HEK293 (cell line): ENCODE data around the gene BIRC6.

ENCODE experiments used
- CTCF ChIA-PET: fragments of 350-600 bp; formaldehyde crosslinking; extraction: SDS; loops from one replicate; lab custom pipeline; 2021; ENCODE audit warnings: antibody characterized with exemption; lab: Yijun Ruan, JAX
- POLR2A ChIA-PET: fragments of 300-600 bp; formaldehyde crosslinking; extraction: SDS; loops from one replicate; lab custom pipeline; 2020; ENCODE audit warnings: antibody characterized with exemption, inconsistent platforms; lab: Yijun Ruan, JAX
- H3K27ac ChIP-seq: fragments of 200-500 bp; sonication (Bioruptor generic); 2 replicates; pipeline ENCODE4 v1.5.1; 2014; ENCODE audit warnings: low read depth, low read length, control low read depth, inconsistent platforms; ENCODE audit errors: extremely low read depth
- H3K36me3 ChIP-seq, 2 experiments: fragments of 200-500 bp in 1 of 2; sonication (Bioruptor generic) in 1 of 2; 1 replicate in 1 of 2; 2 replicates in 1 of 2; pipeline ENCODE4 v1.5.1; 2014 to 2017; ENCODE audit warnings: inconsistent platforms in 2 of 2, low read length in 2 of 2; ENCODE audit not compliant: control insufficient read depth in 2 of 2, insufficient read depth in 1 of 2
- H3K4me1 ChIP-seq: fragments of 200-500 bp; sonication (Bioruptor generic); 2 replicates; pipeline ENCODE4 v1.5.1; 2014; ENCODE audit warnings: mild to moderate bottlenecking, low read length, inconsistent platforms; ENCODE audit not compliant: control insufficient read depth, insufficient read depth
- H3K4me3 ChIP-seq: 2 replicates; pipeline ENCODE4 v1.5.1; 2011; ENCODE audit warnings: low read depth, mild to moderate bottlenecking, control low read depth, low read length, moderate library complexity
- H3K9me3 ChIP-seq: fragments of 200-500 bp; sonication (Bioruptor generic); 2 replicates; pipeline ENCODE4 v1.5.1; 2014; ENCODE audit warnings: low read depth, low read length, inconsistent platforms; ENCODE audit not compliant: control insufficient read depth, insufficient read depth
- KLF10 ChIP-seq: fragments of 450-650 bp; IDR thresholded peaks from 2 replicates; pipeline ENCODE4 v1.5.1; 2018; ENCODE audit warnings: missing biosample characterization, mild to moderate bottlenecking, missing genetic modification characterization
- KLF8 ChIP-seq: fragments of 450-650 bp; formaldehyde crosslinking; IDR thresholded peaks from 2 replicates; pipeline ENCODE4 v1.5.1; 2016; ENCODE audit warnings: missing biosample characterization, missing genetic modification characterization
- ZBTB7A ChIP-seq: fragments of 450-650 bp; formaldehyde crosslinking; IDR thresholded peaks from 2 replicates; pipeline ENCODE4 v1.5.1; 2016; ENCODE audit warnings: low read depth, missing biosample characterization, missing genetic modification characterization
- ZBTB8A ChIP-seq: fragments of 450-650 bp; formaldehyde crosslinking; IDR thresholded peaks from 2 replicates; pipeline ENCODE4 v1.5.1; 2016; ENCODE audit warnings: missing biosample characterization, missing genetic modification characterization
- ZNF10 ChIP-seq: fragments of 450-650 bp; formaldehyde crosslinking; IDR thresholded peaks from 2 replicates; pipeline ENCODE4 v1.5.1; 2017; ENCODE audit warnings: missing biosample characterization, missing genetic modification characterization
- ZNF121 ChIP-seq: fragments of 450-650 bp; formaldehyde crosslinking; IDR thresholded peaks from 2 replicates; pipeline ENCODE4 v1.5.1; 2016; ENCODE audit warnings: missing biosample characterization, missing genetic modification characterization
- ZNF132 ChIP-seq: fragments of 450-650 bp; formaldehyde crosslinking; IDR thresholded peaks from 2 replicates; pipeline ENCODE4 v1.5.1; 2017; ENCODE audit warnings: missing biosample characterization, missing genetic modification characterization, borderline replicate concordance
- ZNF140 ChIP-seq: fragments of 450-650 bp; formaldehyde crosslinking; IDR thresholded peaks from 2 replicates; pipeline ENCODE4 v1.5.1; 2016; ENCODE audit warnings: missing biosample characterization, missing genetic modification characterization
- ZNF169 ChIP-seq: fragments of 450-650 bp; formaldehyde crosslinking; IDR thresholded peaks from 2 replicates; pipeline ENCODE4 v1.5.1; 2016; ENCODE audit warnings: missing biosample characterization, missing genetic modification characterization
- ZNF184 ChIP-seq: fragments of 450-650 bp; IDR thresholded peaks from 2 replicates; pipeline ENCODE4 v1.5.1; 2018; ENCODE audit warnings: missing biosample characterization, mild to moderate bottlenecking, missing genetic modification characterization
- ZNF202 ChIP-seq: fragments of 450-650 bp; formaldehyde crosslinking; IDR thresholded peaks from 2 replicates; pipeline ENCODE4 v1.5.1; 2016; ENCODE audit warnings: missing biosample characterization, missing genetic modification characterization, borderline replicate concordance
- ZNF23 ChIP-seq: fragments of 450-650 bp; formaldehyde crosslinking; IDR thresholded peaks from 2 replicates; pipeline ENCODE4 v1.5.1; 2016; ENCODE audit warnings: missing biosample characterization, missing genetic modification characterization, borderline replicate concordance
- ZNF354C ChIP-seq: fragments of 450-650 bp; formaldehyde crosslinking; IDR thresholded peaks from 2 replicates; pipeline ENCODE4 v1.5.1; 2016; ENCODE audit warnings: missing biosample characterization, missing genetic modification characterization, low read depth, borderline replicate concordance
- ZNF510 ChIP-seq: fragments of 450-650 bp; formaldehyde crosslinking; IDR thresholded peaks from 2 replicates; pipeline ENCODE4 v1.5.1; 2018; ENCODE audit warnings: mild to moderate bottlenecking, missing genetic modification characterization, missing biosample characterization; ENCODE audit not compliant: insufficient replicate concordance
- ZNF555 ChIP-seq: fragments of 450-650 bp; formaldehyde crosslinking; conservative IDR thresholded peaks from 2 replicates; pipeline ENCODE4 v1.5.1; 2017; ENCODE audit warnings: missing biosample characterization, mild to moderate bottlenecking, missing genetic modification characterization, inconsistent platforms
- ZNF654 ChIP-seq: fragments of 450-650 bp; formaldehyde crosslinking; IDR thresholded peaks from 2 replicates; pipeline ENCODE4 v1.5.1; 2016; ENCODE audit warnings: low read depth, missing biosample characterization, missing genetic modification characterization
- ZNF830 ChIP-seq: fragments of 450-650 bp; IDR thresholded peaks from 2 replicates; pipeline ENCODE4 v1.5.0; 2018; ENCODE audit warnings: missing biosample characterization, missing genetic modification characterization, low read depth, mild to moderate bottlenecking, moderate library complexity
- TF ChIP-seq, protein P1 (sequence below): fragments of 450-650 bp; formaldehyde crosslinking; IDR thresholded peaks from 2 replicates; pipeline ENCODE4 v1.5.1; 2016; ENCODE audit warnings: missing biosample characterization, missing genetic modification characterization
- TF ChIP-seq, protein P2 (sequence below): fragments of 450-650 bp; formaldehyde crosslinking; IDR thresholded peaks from 2 replicates; pipeline ENCODE4 v1.5.0; 2017; ENCODE audit warnings: missing biosample characterization, missing genetic modification characterization, borderline replicate concordance
- TF ChIP-seq, protein P3 (sequence below): fragments of 450-650 bp; formaldehyde crosslinking; IDR thresholded peaks from 2 replicates; pipeline ENCODE4 v1.5.1; 2016; ENCODE audit warnings: missing biosample characterization, missing genetic modification characterization

Gene BIRC6

DNA sequence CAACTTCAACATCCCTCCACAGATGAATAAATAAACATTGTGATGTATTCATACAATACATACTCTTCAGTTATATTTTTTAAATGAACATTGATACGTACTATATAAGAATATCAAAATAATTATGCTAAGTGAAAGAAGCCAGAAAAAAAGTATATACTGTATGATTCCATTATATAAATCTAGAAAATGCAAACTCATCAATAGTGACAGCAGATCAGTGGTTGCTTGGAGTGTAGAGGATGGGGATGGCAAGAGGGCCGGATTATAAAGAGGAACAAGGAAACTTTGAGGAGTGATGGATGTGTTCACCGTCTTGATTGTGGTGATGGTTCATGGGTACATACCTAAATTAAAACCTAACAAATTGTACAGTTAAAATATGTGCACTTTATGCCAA, 268.0 kb downstream of the BIRC6 start (continued):
- TF ChIP-seq ZNF10 (tag by site-specific recombination) (no peak), ZNF354C (tag by site-specific recombination) (no peak)
- TF ChIP-seq, protein P1, sequence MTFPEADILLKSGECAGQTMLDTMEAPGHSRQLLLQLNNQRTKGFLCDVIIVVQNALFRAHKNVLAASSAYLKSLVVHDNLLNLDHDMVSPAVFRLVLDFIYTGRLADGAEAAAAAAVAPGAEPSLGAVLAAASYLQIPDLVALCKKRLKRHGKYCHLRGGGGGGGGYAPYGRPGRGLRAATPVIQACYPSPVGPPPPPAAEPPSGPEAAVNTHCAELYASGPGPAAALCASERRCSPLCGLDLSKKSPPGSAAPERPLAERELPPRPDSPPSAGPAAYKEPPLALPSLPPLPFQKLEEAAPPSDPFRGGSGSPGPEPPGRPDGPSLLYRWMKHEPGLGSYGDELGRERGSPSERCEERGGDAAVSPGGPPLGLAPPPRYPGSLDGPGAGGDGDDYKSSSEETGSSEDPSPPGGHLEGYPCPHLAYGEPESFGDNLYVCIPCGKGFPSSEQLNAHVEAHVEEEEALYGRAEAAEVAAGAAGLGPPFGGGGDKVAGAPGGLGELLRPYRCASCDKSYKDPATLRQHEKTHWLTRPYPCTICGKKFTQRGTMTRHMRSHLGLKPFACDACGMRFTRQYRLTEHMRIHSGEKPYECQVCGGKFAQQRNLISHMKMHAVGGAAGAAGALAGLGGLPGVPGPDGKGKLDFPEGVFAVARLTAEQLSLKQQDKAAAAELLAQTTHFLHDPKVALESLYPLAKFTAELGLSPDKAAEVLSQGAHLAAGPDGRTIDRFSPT (tag by site-specific recombination) = no peak
- TF ChIP-seq, protein P2, sequence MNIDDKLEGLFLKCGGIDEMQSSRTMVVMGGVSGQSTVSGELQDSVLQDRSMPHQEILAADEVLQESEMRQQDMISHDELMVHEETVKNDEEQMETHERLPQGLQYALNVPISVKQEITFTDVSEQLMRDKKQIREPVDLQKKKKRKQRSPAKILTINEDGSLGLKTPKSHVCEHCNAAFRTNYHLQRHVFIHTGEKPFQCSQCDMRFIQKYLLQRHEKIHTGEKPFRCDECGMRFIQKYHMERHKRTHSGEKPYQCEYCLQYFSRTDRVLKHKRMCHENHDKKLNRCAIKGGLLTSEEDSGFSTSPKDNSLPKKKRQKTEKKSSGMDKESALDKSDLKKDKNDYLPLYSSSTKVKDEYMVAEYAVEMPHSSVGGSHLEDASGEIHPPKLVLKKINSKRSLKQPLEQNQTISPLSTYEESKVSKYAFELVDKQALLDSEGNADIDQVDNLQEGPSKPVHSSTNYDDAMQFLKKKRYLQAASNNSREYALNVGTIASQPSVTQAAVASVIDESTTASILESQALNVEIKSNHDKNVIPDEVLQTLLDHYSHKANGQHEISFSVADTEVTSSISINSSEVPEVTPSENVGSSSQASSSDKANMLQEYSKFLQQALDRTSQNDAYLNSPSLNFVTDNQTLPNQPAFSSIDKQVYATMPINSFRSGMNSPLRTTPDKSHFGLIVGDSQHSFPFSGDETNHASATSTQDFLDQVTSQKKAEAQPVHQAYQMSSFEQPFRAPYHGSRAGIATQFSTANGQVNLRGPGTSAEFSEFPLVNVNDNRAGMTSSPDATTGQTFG (tag by site-specific recombination) = no peak

DNA sequence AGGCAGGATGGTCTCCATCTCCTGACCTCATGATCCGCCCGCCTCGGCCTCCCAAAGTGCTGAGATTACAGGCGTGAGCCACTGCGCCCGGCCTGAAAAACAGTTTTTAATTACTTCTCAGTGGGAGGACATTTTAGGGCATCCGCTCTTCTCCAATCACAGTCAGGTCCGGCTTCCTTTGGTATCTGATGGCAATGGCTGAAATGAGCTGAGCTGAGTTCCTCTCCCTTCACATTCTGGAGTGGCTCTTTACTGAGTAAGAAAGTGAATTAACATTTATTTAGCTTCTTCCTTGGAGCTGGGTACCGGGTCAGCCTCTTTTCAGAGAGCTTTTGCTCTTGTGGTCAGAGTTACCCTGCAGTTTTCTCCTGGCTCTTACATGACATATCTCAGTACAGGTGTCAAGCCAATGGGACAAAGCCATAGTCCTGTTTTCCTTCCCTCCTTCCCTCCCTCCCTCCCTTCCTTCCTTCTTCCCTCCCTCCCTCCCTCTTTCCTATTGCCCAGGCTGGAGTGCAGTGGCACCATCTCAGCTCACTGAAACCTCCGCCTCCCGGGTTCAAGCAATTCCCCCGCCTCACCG, 269.9 kb downstream of the BIRC6 start:
- POLR2A ChIA-PET = no interaction called here
- Histone ChIP-seq H3K4me3 (no peak overlapping the region), H3K4me1 (0 out of 2 replicates have a peak, but pooled peaks cover 3% of the 10 kb centered on the region), H3K36me3 (peaks cover 0 to 15% of the 10 kb centered on the region in 2 experiments; a peak in 2 of 3 replicates), H3K27ac (no peak overlapping the region), H3K9me3 (no peaks in the 10 kb centered on the region)
- CTCF ChIA-PET = no interaction called here
- no peak for TF ChIP-seq ZNF654
- no peak for TF ChIP-seq ZNF184 (tag by site-specific recombination)
- TF ChIP-seq KLF10 = no peak
- no peak for TF ChIP-seq KLF8
- no peak for TF ChIP-seq ZNF830 (tag by site-specific recombination)
- TF ChIP-seq ZNF121 (tag by site-specific recombination) = no peak
- TF ChIP-seq ZNF23 (tag by site-specific recombination) = no peak
- TF ChIP-seq, protein P3, sequence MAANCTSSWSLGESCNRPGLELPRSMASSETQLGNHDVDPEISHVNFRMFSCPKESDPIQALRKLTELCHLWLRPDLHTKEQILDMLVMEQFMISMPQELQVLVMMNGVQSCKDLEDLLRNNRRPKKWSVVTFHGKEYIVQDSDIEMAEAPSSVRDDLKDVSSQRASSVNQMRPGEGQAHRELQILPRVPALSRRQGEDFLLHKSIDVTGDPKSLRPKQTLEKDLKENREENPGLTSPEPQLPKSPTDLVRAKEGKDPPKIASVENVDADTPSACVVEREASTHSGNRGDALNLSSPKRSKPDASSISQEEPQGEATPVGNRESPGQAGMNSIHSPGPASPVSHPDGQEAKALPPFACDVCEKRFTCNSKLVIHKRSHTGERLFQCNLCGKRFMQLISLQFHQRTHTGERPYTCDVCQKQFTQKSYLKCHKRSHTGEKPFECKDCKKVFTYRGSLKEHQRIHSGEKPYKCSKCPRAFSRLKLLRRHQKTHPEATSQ (tag by site-specific recombination) = no peak
- no peak for TF ChIP-seq ZBTB8A (tag by site-specific recombination)
- TF ChIP-seq ZNF132 (tag by site-specific recombination) = no peak
- no peak for TF ChIP-seq ZNF555
- no peak for TF ChIP-seq ZNF510 (tag by site-specific recombination)
- TF ChIP-seq ZNF169 (tag by site-specific recombination) = no peak
- TF ChIP-seq ZBTB7A = no peak
- no peak for TF ChIP-seq ZNF202 (tag by site-specific recombination)
- no peak for TF ChIP-seq ZNF140 (tag by site-specific recombination)
